GM23338 (cell line): ENCODE results near the gene OTOS.

Experiments
- CREB1 ChIP-seq: fragments of 250-450 bp; sonication (Bioruptor Pico); IDR thresholded peaks from 2 replicates; pipeline ENCODE4 v1.5.0; 2020; ENCODE audit warnings: low read depth, mild to moderate bottlenecking, moderate library complexity
- EZH2 ChIP-seq: fragments of 200-600 bp; sonication (generic); IDR thresholded peaks from one replicate; pipeline ENCODE4 v1.8.0; 2017; ENCODE audit warnings: antibody characterized with exemption, mild to moderate bottlenecking, low read depth; ENCODE audit not compliant: unreplicated experiment
- EZH2phosphoT487 ChIP-seq: fragments of 200-600 bp; sonication (generic); IDR thresholded peaks from one replicate; pipeline ENCODE4 v1.8.1; 2018; ENCODE audit warnings: antibody characterized with exemption; ENCODE audit not compliant: unreplicated experiment
- JUNB ChIP-seq: IDR thresholded peaks from one replicate; pipeline ENCODE4 v1.6.1; 2016; ENCODE audit warnings: antibody characterized with exemption; ENCODE audit not compliant: unreplicated experiment
- NANOG ChIP-seq: IDR thresholded peaks from 2 replicates; pipeline ENCODE4 v1.6.1; 2016; ENCODE audit warnings: antibody characterized with exemption, borderline replicate concordance
- POLR2AphosphoS5 ChIP-seq: IDR thresholded peaks from 2 replicates; pipeline ENCODE4 v1.6.1; 2016; ENCODE audit warnings: antibody characterized with exemption, low read depth
- STAT1 ChIP-seq: IDR thresholded peaks from one replicate; pipeline ENCODE4 v1.6.1; 2016; ENCODE audit warnings: antibody characterized with exemption; ENCODE audit not compliant: unreplicated experiment
- ZNF114 ChIP-seq: fragments of 250-450 bp; sonication (Bioruptor Pico); IDR thresholded peaks from 2 replicates; pipeline ENCODE4 v1.5.0; 2020; ENCODE audit warnings: mild to moderate bottlenecking, moderate library complexity
- ZNF331 ChIP-seq: fragments of 250-450 bp; sonication (Bioruptor Pico); IDR thresholded peaks from 2 replicates; pipeline ENCODE4 v1.5.0; 2020; ENCODE audit warnings: low read depth, mild to moderate bottlenecking, moderate library complexity
- TF ChIP-seq, protein P1 (sequence below), 2 experiments: fragments of 200-600 bp in 1 of 2; sonication (generic) in 1 of 2; conservative IDR thresholded peaks; 2 replicates each; pipeline versions ENCODE4 v1.5.1 to v1.6.1; 2016 to 2017; ENCODE audit warnings: antibody characterized with exemption in 2 of 2, low read depth in 2 of 2, mild to moderate bottlenecking in 2 of 2, moderate library complexity in 1 of 2
- TF ChIP-seq, protein P2 (sequence below): IDR thresholded peaks from one replicate; pipeline ENCODE4 v1.6.1; 2018; ENCODE audit warnings: antibody characterized with exemption; ENCODE audit not compliant: unreplicated experiment
- TF ChIP-seq, protein P3 (sequence below): IDR thresholded peaks from 2 replicates; pipeline ENCODE4 v1.6.1; 2016; ENCODE audit warnings: antibody characterized with exemption
- TF ChIP-seq, protein P4 (sequence below): fragments of 250-450 bp; sonication (Bioruptor Pico); IDR thresholded peaks from 2 replicates; pipeline ENCODE4 v1.5.0; 2020; ENCODE audit warnings: mild to moderate bottlenecking, moderate library complexity

DNA sequence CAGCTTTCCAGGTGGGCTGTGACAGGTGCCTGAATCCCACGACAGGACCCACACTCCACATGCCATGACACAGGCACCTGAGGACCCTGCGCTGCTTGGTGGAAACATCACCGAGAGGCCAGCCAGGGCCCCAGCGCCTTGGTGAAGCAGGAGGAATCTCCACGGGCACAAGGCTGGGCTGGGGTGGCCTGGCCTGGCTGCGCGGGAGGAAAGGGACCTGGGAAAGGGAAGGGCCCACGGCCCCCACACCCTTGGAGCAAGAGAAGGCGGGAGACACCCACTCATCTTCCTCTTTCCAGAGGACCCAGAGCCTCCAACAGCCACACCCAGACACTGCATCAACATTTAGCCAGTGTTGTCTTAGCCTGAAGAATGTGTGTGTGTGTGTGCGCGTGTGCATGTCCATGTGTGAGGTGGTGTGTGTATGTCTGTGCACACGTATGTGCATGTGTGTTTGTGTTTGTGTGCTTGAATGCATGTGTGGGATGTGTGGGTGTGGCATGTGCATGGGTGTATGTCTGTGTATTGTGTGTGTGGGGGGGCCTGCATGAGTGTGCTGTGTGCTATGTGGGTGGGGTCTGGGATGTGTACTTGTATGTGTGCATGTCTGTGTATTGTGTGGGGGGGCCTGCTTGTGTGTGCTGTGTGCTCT, 6.3 kb upstream of the OTOS start:
- TF ChIP-seq POLR2AphosphoS5 = no peak
- TF ChIP-seq, protein P1, sequence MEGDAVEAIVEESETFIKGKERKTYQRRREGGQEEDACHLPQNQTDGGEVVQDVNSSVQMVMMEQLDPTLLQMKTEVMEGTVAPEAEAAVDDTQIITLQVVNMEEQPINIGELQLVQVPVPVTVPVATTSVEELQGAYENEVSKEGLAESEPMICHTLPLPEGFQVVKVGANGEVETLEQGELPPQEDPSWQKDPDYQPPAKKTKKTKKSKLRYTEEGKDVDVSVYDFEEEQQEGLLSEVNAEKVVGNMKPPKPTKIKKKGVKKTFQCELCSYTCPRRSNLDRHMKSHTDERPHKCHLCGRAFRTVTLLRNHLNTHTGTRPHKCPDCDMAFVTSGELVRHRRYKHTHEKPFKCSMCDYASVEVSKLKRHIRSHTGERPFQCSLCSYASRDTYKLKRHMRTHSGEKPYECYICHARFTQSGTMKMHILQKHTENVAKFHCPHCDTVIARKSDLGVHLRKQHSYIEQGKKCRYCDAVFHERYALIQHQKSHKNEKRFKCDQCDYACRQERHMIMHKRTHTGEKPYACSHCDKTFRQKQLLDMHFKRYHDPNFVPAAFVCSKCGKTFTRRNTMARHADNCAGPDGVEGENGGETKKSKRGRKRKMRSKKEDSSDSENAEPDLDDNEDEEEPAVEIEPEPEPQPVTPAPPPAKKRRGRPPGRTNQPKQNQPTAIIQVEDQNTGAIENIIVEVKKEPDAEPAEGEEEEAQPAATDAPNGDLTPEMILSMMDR (conservative IDR thresholded peaks at IDR 0.05; ENCODE audit: low read depth in 2 of 2) = no peak
- no peak for TF ChIP-seq EZH2phosphoT487
- no peak for TF ChIP-seq EZH2
- no peak for TF ChIP-seq CREB1 (CRISPR knock-in tag)
- TF ChIP-seq, protein P2, sequence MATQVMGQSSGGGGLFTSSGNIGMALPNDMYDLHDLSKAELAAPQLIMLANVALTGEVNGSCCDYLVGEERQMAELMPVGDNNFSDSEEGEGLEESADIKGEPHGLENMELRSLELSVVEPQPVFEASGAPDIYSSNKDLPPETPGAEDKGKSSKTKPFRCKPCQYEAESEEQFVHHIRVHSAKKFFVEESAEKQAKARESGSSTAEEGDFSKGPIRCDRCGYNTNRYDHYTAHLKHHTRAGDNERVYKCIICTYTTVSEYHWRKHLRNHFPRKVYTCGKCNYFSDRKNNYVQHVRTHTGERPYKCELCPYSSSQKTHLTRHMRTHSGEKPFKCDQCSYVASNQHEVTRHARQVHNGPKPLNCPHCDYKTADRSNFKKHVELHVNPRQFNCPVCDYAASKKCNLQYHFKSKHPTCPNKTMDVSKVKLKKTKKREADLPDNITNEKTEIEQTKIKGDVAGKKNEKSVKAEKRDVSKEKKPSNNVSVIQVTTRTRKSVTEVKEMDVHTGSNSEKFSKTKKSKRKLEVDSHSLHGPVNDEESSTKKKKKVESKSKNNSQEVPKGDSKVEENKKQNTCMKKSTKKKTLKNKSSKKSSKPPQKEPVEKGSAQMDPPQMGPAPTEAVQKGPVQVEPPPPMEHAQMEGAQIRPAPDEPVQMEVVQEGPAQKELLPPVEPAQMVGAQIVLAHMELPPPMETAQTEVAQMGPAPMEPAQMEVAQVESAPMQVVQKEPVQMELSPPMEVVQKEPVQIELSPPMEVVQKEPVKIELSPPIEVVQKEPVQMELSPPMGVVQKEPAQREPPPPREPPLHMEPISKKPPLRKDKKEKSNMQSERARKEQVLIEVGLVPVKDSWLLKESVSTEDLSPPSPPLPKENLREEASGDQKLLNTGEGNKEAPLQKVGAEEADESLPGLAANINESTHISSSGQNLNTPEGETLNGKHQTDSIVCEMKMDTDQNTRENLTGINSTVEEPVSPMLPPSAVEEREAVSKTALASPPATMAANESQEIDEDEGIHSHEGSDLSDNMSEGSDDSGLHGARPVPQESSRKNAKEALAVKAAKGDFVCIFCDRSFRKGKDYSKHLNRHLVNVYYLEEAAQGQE = no peak
- TF ChIP-seq JUNB = no peak
- TF ChIP-seq, protein P3, sequence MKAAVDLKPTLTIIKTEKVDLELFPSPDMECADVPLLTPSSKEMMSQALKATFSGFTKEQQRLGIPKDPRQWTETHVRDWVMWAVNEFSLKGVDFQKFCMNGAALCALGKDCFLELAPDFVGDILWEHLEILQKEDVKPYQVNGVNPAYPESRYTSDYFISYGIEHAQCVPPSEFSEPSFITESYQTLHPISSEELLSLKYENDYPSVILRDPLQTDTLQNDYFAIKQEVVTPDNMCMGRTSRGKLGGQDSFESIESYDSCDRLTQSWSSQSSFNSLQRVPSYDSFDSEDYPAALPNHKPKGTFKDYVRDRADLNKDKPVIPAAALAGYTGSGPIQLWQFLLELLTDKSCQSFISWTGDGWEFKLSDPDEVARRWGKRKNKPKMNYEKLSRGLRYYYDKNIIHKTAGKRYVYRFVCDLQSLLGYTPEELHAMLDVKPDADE = no peak
- TF ChIP-seq STAT1 = no peak
- TF ChIP-seq, protein P4, sequence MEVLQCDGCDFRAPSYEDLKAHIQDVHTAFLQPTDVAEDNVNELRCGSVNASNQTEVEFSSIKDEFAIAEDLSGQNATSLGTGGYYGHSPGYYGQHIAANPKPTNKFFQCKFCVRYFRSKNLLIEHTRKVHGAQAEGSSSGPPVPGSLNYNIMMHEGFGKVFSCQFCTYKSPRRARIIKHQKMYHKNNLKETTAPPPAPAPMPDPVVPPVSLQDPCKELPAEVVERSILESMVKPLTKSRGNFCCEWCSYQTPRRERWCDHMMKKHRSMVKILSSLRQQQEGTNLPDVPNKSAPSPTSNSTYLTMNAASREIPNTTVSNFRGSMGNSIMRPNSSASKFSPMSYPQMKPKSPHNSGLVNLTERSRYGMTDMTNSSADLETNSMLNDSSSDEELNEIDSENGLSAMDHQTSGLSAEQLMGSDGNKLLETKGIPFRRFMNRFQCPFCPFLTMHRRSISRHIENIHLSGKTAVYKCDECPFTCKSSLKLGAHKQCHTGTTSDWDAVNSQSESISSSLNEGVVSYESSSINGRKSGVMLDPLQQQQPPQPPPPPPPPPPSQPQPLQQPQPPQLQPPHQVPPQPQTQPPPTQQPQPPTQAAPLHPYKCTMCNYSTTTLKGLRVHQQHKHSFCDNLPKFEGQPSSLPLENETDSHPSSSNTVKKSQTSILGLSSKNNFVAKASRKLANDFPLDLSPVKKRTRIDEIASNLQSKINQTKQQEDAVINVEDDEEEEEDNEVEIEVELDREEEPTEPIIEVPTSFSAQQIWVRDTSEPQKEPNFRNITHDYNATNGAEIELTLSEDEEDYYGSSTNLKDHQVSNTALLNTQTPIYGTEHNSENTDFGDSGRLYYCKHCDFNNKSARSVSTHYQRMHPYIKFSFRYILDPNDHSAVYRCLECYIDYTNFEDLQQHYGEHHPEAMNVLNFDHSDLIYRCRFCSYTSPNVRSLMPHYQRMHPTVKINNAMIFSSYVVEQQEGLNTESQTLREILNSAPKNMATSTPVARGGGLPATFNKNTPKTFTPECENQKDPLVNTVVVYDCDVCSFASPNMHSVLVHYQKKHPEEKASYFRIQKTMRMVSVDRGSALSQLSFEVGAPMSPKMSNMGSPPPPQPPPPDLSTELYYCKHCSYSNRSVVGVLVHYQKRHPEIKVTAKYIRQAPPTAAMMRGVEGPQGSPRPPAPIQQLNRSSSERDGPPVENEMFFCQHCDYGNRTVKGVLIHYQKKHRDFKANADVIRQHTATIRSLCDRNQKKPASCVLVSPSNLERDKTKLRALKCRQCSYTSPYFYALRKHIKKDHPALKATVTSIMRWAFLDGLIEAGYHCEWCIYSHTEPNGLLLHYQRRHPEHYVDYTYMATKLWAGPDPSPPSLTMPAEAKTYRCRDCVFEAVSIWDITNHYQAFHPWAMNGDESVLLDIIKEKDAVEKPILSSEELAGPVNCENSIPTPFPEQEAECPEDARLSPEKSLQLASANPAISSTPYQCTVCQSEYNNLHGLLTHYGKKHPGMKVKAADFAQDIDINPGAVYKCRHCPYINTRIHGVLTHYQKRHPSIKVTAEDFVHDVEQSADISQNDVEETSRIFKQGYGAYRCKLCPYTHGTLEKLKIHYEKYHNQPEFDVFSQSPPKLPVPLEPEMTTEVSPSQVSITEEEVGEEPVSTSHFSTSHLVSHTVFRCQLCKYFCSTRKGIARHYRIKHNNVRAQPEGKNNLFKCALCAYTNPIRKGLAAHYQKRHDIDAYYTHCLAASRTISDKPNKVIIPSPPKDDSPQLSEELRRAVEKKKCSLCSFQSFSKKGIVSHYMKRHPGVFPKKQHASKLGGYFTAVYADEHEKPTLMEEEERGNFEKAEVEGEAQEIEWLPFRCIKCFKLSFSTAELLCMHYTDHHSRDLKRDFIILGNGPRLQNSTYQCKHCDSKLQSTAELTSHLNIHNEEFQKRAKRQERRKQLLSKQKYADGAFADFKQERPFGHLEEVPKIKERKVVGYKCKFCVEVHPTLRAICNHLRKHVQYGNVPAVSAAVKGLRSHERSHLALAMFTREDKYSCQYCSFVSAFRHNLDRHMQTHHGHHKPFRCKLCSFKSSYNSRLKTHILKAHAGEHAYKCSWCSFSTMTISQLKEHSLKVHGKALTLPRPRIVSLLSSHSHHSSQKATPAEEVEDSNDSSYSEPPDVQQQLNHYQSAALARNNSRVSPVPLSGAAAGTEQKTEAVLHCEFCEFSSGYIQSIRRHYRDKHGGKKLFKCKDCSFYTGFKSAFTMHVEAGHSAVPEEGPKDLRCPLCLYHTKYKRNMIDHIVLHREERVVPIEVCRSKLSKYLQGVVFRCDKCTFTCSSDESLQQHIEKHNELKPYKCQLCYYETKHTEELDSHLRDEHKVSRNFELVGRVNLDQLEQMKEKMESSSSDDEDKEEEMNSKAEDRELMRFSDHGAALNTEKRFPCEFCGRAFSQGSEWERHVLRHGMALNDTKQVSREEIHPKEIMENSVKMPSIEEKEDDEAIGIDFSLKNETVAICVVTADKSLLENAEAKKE (CRISPR knock-in tag) = no peak
- no peak for TF ChIP-seq ZNF331 (CRISPR knock-in tag)
- TF ChIP-seq NANOG = no peak
- TF ChIP-seq ZNF114 (CRISPR knock-in tag) = no peak
